Activated CD8-positive, alpha-beta T cell treated with anti-CD3 and anti-CD28 coated beads for 36 hours (primary cell): ENCODE results near the gene ANKH. TPM values are rescaled to one million over a fixed set of nuclear protein-coding genes. Genes with fewer than 3 reads are reported as not detected.

Source experiments
- ATAC-seq: fragments of 200-7000 bp; cut with Tn5 transposase; one replicate; pipeline ENCODE4 v1.10.0; 2021; ENCODE audit warnings: mild to moderate bottlenecking, moderate library complexity
- CTCF ChIA-PET: fragments of 350-600 bp; sonication (Branson Sonifier 250); formaldehyde crosslinking; loops from one replicate; lab custom pipeline; 2021; ENCODE audit warnings: antibody characterized with exemption; lab: Charles Lee
- POLR2A ChIA-PET: fragments of 350-600 bp; sonication (Branson Sonifier 250); formaldehyde crosslinking; loops from one replicate; lab custom pipeline; 2021; ENCODE audit warnings: antibody characterized with exemption; lab: Charles Lee
- DNase-seq: peaks from one replicate; pipeline ENCODE4 v3.0.0-alpha.2; 2020
- H3K27ac Mint-ChIP-seq: one replicate; pipeline ENCODE4 v1.8.0; 2021; ENCODE audit warnings: mild to moderate bottlenecking, mixed read lengths
- H3K27me3 Mint-ChIP-seq: one replicate; pipeline ENCODE4 v1.8.0; 2021; ENCODE audit warnings: mixed read lengths
- H3K36me3 Mint-ChIP-seq: one replicate; pipeline ENCODE4 v1.8.0; 2021; ENCODE audit warnings: low read depth, mixed read lengths
- H3K4me1 Mint-ChIP-seq: one replicate; pipeline ENCODE4 v1.8.0; 2021; ENCODE audit warnings: low read depth, mixed read lengths
- H3K4me3 Mint-ChIP-seq: one replicate; pipeline ENCODE4 v1.8.0; 2021; ENCODE audit warnings: mild to moderate bottlenecking, moderate library complexity, mixed read lengths
- H3K9me3 Mint-ChIP-seq: one replicate; pipeline ENCODE4 v1.8.0; 2021; ENCODE audit warnings: mixed read lengths
- CTCF ChIP-seq: fragments of 200-600 bp; IDR thresholded peaks from one replicate; pipeline ENCODE4 v1.8.0; 2022; ENCODE audit warnings: antibody characterized with exemption, mild to moderate bottlenecking
- intact Hi-C: fragments of 100-400 bp; cut with micrococcal nuclease; formaldehyde crosslinking; loops from one replicate; pipeline ENCODE4 v1.10.0; 2022
- total RNA-seq, 2 experiments: library from RNA; stranded (reverse); gene quantifications; one replicate each; pipeline ENCODE4 v1.2.3, GENCODE V29; 2021

ANKH gene
- total RNA-seq, 2 experiments from 2014 or later, result 85.4 to 87.2 TPM

GRCh38 chr5:14831006-14831338 lies 40.6 kb downstream of the ANKH start:
- POLR2A ChIA-PET, result interaction anchor here (1.3 kb wide), 1 partner anchor 14 kb away, joined by 4 read pairs; no protein-coding TSS in a partner anchor
- Mint-ChIP-seq H3K4me1 (peaks cover 24% of the 10 kb centered on the region), H3K36me3 (peaks cover 7% of the 10 kb centered on the region)

GRCh38 chr5:14830210-14831005 lies 41.2 kb downstream of the ANKH start:
- no peak overlapping the region for H3K4me3 Mint-ChIP-seq
- no peaks in the 10 kb centered on the region for H3K27me3 Mint-ChIP-seq
- TF ChIP-seq CTCF, result no peak
- no peaks in the 10 kb centered on the region for H3K9me3 Mint-ChIP-seq
- no peak overlapping the region for H3K27ac Mint-ChIP-seq
- POLR2A ChIA-PET, result interaction anchor here (1.3 kb wide), 1 partner anchor 13 kb away, joined by 4 read pairs; no protein-coding TSS in a partner anchor
- intact Hi-C loops, result no loop called here
- DNase-seq, result no peak
- CTCF ChIA-PET, result no interaction called here
- H3K4me1 Mint-ChIP-seq, result peaks cover 25% of the 10 kb centered on the region
- H3K36me3 Mint-ChIP-seq, result peaks cover 7% of the 10 kb centered on the region
- no peak for ATAC-seq

More at GRCh38 chr5:14831006-14831338, 40.6 kb downstream of the ANKH start:
- no peak for DNase-seq
- CTCF ChIA-PET, result no interaction called here
- Mint-ChIP-seq H3K4me3 (no peak overlapping the region), H3K27me3 (no peaks in the 10 kb centered on the region), H3K9me3 (no peaks in the 10 kb centered on the region), H3K27ac (no peak overlapping the region)
- no peak for TF ChIP-seq CTCF
- no peak for ATAC-seq
- intact Hi-C loops, result no loop called here

GRCh38 chr5:14829396-14829795 lies 42.2 kb downstream of the ANKH start:
- Mint-ChIP-seq H3K36me3 (peaks cover 9% of the 10 kb centered on the region), H3K4me1 (peaks cover 25% of the 10 kb centered on the region), H3K27ac (no peak overlapping the region), H3K9me3 (no peaks in the 10 kb centered on the region), H3K4me3 (no peak overlapping the region), H3K27me3 (no peaks in the 10 kb centered on the region)
- ATAC-seq, result no peak
- TF ChIP-seq CTCF, result no peak
- intact Hi-C loops, result no loop called here
- DNase-seq, result no peak
- ChIA-PET POLR2A (no interaction called here), CTCF (interaction anchor here (1.3 kb wide), 1 partner anchor 16 kb away, joined by 3 read pairs; no protein-coding TSS in a partner anchor)

GRCh38 chr5:14826714-14827113 lies 44.9 kb downstream of the ANKH start:
- ATAC-seq (no peak), DNase-seq (no peak)
- H3K36me3 Mint-ChIP-seq, result peaks cover 9% of the 10 kb centered on the region
- intact Hi-C loops, result no loop called here
- peaks cover 33% of the 10 kb centered on the region for H3K4me1 Mint-ChIP-seq
- TF ChIP-seq CTCF, result no peak
- no peak overlapping the region for H3K4me3 Mint-ChIP-seq
- ChIA-PET CTCF (no interaction called here), POLR2A (interaction anchor here (0.6 kb wide), 1 partner anchor 44 kb away, joined by 3 read pairs; no protein-coding TSS in a partner anchor)
- H3K27ac Mint-ChIP-seq, result no peak overlapping the region
- no peaks in the 10 kb centered on the region for H3K9me3 Mint-ChIP-seq
- no peaks in the 10 kb centered on the region for H3K27me3 Mint-ChIP-seq

GRCh38 chr5:14825977-14826376 lies 45.6 kb downstream of the ANKH start:
- Mint-ChIP-seq H3K4me1 (peaks cover 35% of the 10 kb centered on the region), H3K27ac (no peak overlapping the region), H3K36me3 (peaks cover 9% of the 10 kb centered on the region), H3K27me3 (no peaks in the 10 kb centered on the region), H3K4me3 (no peak overlapping the region), H3K9me3 (no peaks in the 10 kb centered on the region)
- no peak for ATAC-seq
- no peak for TF ChIP-seq CTCF
- ChIA-PET CTCF (interaction anchor here (0.8 kb wide), 1 partner anchor 44 kb away, joined by 3 read pairs; no protein-coding TSS in a partner anchor), POLR2A (interaction anchor here (0.8 kb wide), 1 partner anchor 9 kb away, joined by 3 read pairs; no protein-coding TSS in a partner anchor)
- DNase-seq, result no peak
- intact Hi-C loops, result no loop called here
